HUES48 (cell line): Measurements from ENCODE around the gene MVK.

Source experiments
- H3K27ac ChIP-seq: one replicate; pipeline ENCODE4 v1.7.0; 2013; ENCODE audit warnings: low read depth, low read length, inconsistent platforms
- H3K27me3 ChIP-seq: 2 replicates; pipeline ENCODE4 v1.6.1; 2013; ENCODE audit warnings: mild to moderate bottlenecking, low read length; ENCODE audit not compliant: control insufficient read depth, insufficient read depth
- H3K36me3 ChIP-seq: 2 replicates; pipeline ENCODE4 v1.6.1; 2013; ENCODE audit warnings: low read length; ENCODE audit not compliant: control insufficient read depth, insufficient read depth
- H3K4me1 ChIP-seq: 2 replicates; pipeline ENCODE4 v1.6.1; 2013; ENCODE audit warnings: mild to moderate bottlenecking, low read length; ENCODE audit not compliant: control insufficient read depth, insufficient read depth
- H3K4me3 ChIP-seq: 2 replicates; pipeline ENCODE4 v1.5.1; 2013; ENCODE audit warnings: mild to moderate bottlenecking, low read depth, low read length
- H3K9ac ChIP-seq: 2 replicates; pipeline ENCODE4 v1.6.1; 2013; ENCODE audit warnings: mild to moderate bottlenecking, low read depth, low read length, moderate library complexity
- H3K9me3 ChIP-seq: 2 replicates; pipeline ENCODE4 v1.6.1; 2013; ENCODE audit warnings: low read length; ENCODE audit not compliant: control insufficient read depth, insufficient read depth

Gene MVK

GRCh38 chr12:109535231-109535862 is 38.2 kb upstream of the MVK start:
- Histone ChIP-seq H3K4me1 (no peaks in the 10 kb centered on the region), H3K27ac (no peak overlapping the region), H3K9ac (no peak overlapping the region), H3K4me3 (no peak overlapping the region), H3K27me3 (no peaks in the 10 kb centered on the region), H3K9me3 (no peaks in the 10 kb centered on the region), H3K36me3 (peaks cover 15% of the 10 kb centered on the region; the same call in 1 of the 2 replicates)

- H3K9me3 ChIP-seq, result no peaks in the 10 kb centered on the region
- no peak overlapping the region for H3K4me3 ChIP-seq
- H3K27me3 ChIP-seq, result no peaks in the 10 kb centered on the region
- no peak overlapping the region for H3K27ac ChIP-seq
- peaks cover 11% of the 10 kb centered on the region; the same call in 1 of the 2 replicates for H3K36me3 ChIP-seq
- H3K9ac ChIP-seq, result no peak overlapping the region
- no peaks in the 10 kb centered on the region for H3K4me1 ChIP-seq
Measured at GRCh38 chr12:109535863-109536250, 37.7 kb upstream of the MVK start.

- Histone ChIP-seq H3K9me3 (no peaks in the 10 kb centered on the region), H3K4me1 (no peaks in the 10 kb centered on the region), H3K4me3 (no peak overlapping the region), H3K27ac (no peak overlapping the region), H3K36me3 (0 out of 2 replicates have a peak, but pooled peaks cover 5% of the 10 kb centered on the region), H3K9ac (no peak overlapping the region), H3K27me3 (no peaks in the 10 kb centered on the region)
Measured at GRCh38 chr12:109537136-109537535, 36.5 kb upstream of the MVK start.

GRCh38 chr12:109538191-109538863 is 35.3 kb upstream of the MVK start:
- H3K9ac ChIP-seq, result no peak overlapping the region
- H3K27me3 ChIP-seq, result no peaks in the 10 kb centered on the region
- H3K36me3 ChIP-seq, result 0 out of 2 replicates have a peak, but pooled peaks cover 5% of the 10 kb centered on the region
- H3K27ac ChIP-seq, result no peak overlapping the region
- H3K4me1 ChIP-seq, result no peaks in the 10 kb centered on the region
- no peaks in the 10 kb centered on the region for H3K9me3 ChIP-seq
- H3K4me3 ChIP-seq, result no peak overlapping the region

GRCh38 chr12:109539508-109539907 is 34.1 kb upstream of the MVK start:
- Histone ChIP-seq H3K4me3 (no peak overlapping the region), H3K27me3 (no peaks in the 10 kb centered on the region), H3K9ac (no peak overlapping the region), H3K27ac (no peak overlapping the region), H3K9me3 (no peaks in the 10 kb centered on the region), H3K36me3 (0 out of 2 replicates have a peak, but pooled peaks cover 5% of the 10 kb centered on the region), H3K4me1 (no peaks in the 10 kb centered on the region)

GRCh38 chr12:109540526-109541412 is 32.8 kb upstream of the MVK start:
- no peak overlapping the region for H3K27ac ChIP-seq
- H3K27me3 ChIP-seq, result no peaks in the 10 kb centered on the region
- H3K4me1 ChIP-seq, result no peaks in the 10 kb centered on the region
- H3K4me3 ChIP-seq, result no peak overlapping the region
- no peaks in the 10 kb centered on the region for H3K9me3 ChIP-seq
- H3K36me3 ChIP-seq, result no peaks in the 10 kb centered on the region
- no peak overlapping the region for H3K9ac ChIP-seq

GRCh38 chr12:109541413-109541726 is 32.2 kb upstream of the MVK start:
- Histone ChIP-seq H3K27ac (no peak overlapping the region), H3K36me3 (no peaks in the 10 kb centered on the region), H3K4me3 (no peak overlapping the region), H3K4me1 (no peaks in the 10 kb centered on the region), H3K27me3 (no peaks in the 10 kb centered on the region), H3K9ac (no peak overlapping the region), H3K9me3 (no peaks in the 10 kb centered on the region)

GRCh38 chr12:109542014-109542413 is 31.6 kb upstream of the MVK start:
- H3K36me3 ChIP-seq, result no peaks in the 10 kb centered on the region
- H3K9me3 ChIP-seq, result no peaks in the 10 kb centered on the region
- no peak overlapping the region for H3K9ac ChIP-seq
- no peaks in the 10 kb centered on the region for H3K4me1 ChIP-seq
- no peak overlapping the region for H3K4me3 ChIP-seq
- no peak overlapping the region for H3K27ac ChIP-seq
- H3K27me3 ChIP-seq, result no peaks in the 10 kb centered on the region

GRCh38 chr12:109542876-109543275 is 30.7 kb upstream of the MVK start:
- H3K4me3 ChIP-seq, result no peak overlapping the region
- no peak overlapping the region for H3K9ac ChIP-seq
- H3K27me3 ChIP-seq, result no peaks in the 10 kb centered on the region
- no peaks in the 10 kb centered on the region for H3K36me3 ChIP-seq
- H3K27ac ChIP-seq, result no peak overlapping the region
- no peaks in the 10 kb centered on the region for H3K4me1 ChIP-seq
- no peaks in the 10 kb centered on the region for H3K9me3 ChIP-seq

- H3K4me3 ChIP-seq, result no peak overlapping the region
- no peaks in the 10 kb centered on the region for H3K4me1 ChIP-seq
- no peaks in the 10 kb centered on the region for H3K9me3 ChIP-seq
- H3K9ac ChIP-seq, result no peak overlapping the region
- H3K36me3 ChIP-seq, result no peaks in the 10 kb centered on the region
- H3K27me3 ChIP-seq, result no peaks in the 10 kb centered on the region
- no peak overlapping the region for H3K27ac ChIP-seq
Measured at GRCh38 chr12:109544955-109545531, 28.6 kb upstream of the MVK start.

GRCh38 chr12:109545826-109546225 is 27.8 kb upstream of the MVK start:
- no peak overlapping the region for H3K9ac ChIP-seq

More at GRCh38 chr12:109545826-109546225, 27.8 kb upstream of the MVK start:
- Histone ChIP-seq H3K36me3 (no peaks in the 10 kb centered on the region), H3K9me3 (no peaks in the 10 kb centered on the region), H3K4me1 (no peaks in the 10 kb centered on the region), H3K4me3 (no peak overlapping the region), H3K27ac (no peak overlapping the region), H3K27me3 (no peaks in the 10 kb centered on the region)
